Psoas muscle (tissue), 8 donors: Measurements from ENCODE around the gene PDSS1. TPM values are rescaled to one million over a fixed set of nuclear protein-coding genes. Genes with fewer than 3 reads are reported as not detected.
"Not testable (repeated sequence)": the region's sequence is repeated elsewhere in the genome, so short reads cannot be mapped to it uniquely, and the experiment has no call there.

ENCODE experiments used
- ATAC-seq, 4 donors: fragments of 200-7000 bp; cut with Tn5 transposase; one replicate each; pipeline ENCODE4 v1.9.1; 2020; ENCODE audit warnings: moderate library complexity in 3 of 4, mild to moderate bottlenecking in 2 of 4
- DNase-seq, 2 donors: peaks; one replicate each; pipeline ENCODE4 v3.0.0-alpha.2; 2020
- H3K27ac ChIP-seq: fragments of 200-600 bp; one replicate; pipeline ENCODE4 v1.8.0; 2022
- H3K27me3 ChIP-seq, 3 donors: fragments of 200-600 bp in 1 of 3; one replicate each; pipeline versions ENCODE4 v1.6.1 to v1.8.0; 2013 to 2022; ENCODE audit warnings: low read length in 2 of 3, mild to moderate bottlenecking in 2 of 3, moderate library complexity in 1 of 3; ENCODE audit not compliant: insufficient read depth in 3 of 3
- H3K36me3 ChIP-seq, 2 donors: fragments of 200-600 bp in 1 of 2; one replicate each; pipeline versions ENCODE4 v1.6.1 to v1.8.0; 2013 to 2022; ENCODE audit warnings: low read depth in 1 of 2, mild to moderate bottlenecking in 1 of 2, moderate library complexity in 1 of 2; ENCODE audit not compliant: insufficient read depth in 1 of 2
- H3K4me1 ChIP-seq: fragments of 200-600 bp; one replicate; pipeline ENCODE4 v1.8.0; 2022
- H3K4me3 ChIP-seq: fragments of 200-600 bp; one replicate; pipeline ENCODE4 v1.8.0; 2022; ENCODE audit warnings: mild to moderate bottlenecking
- H3K9me3 ChIP-seq: fragments of 200-600 bp; one replicate; pipeline ENCODE4 v1.8.0; 2022
- WGBS, 3 donors: extraction: QIAGEN DNeasy Blood & Tissue Kit; methylation state at CpG; one replicate each; pipeline versions ENCODE4 v1.1.6 to v1.1.7; 2013; 5-methylcytosine and 5-hydroxymethylcytosine counted together
- intact Hi-C, 2 donors: fragments of 100-400 bp; cut with DNase I; formaldehyde crosslinking; loops; one replicate each; pipeline versions ENCODE4 v1.11.0 to v1.14.2; 2022
- polyA plus RNA-seq, 3 donors: library from polyadenylated mRNA; stranded (reverse); fragments of 200-250 nt; gene quantifications; one replicate each; pipeline ENCODE4 v1.2.3, GENCODE V29; 2013
- total RNA-seq, 4 donors: library from RNA; stranded (reverse); fragmentation: NEBNext Ultra II Directional in 2 of 4; extraction: Animal tissue kit (Norgen Biotek cat#: 25700) in 2 of 4; gene quantifications; one replicate each; pipeline versions ENCODE4 v1.2.1 to v1.2.4, GENCODE V29; 2021 to 2023
- TF ChIP-seq, protein P1 (sequence below): fragments of 200-600 bp; IDR thresholded peaks from one replicate; pipeline ENCODE4 v1.8.0; 2022; ENCODE audit warnings: antibody characterized with exemption
- donor health status: healthy with polysubstance abuse.
- donor health status: DM: no; HTN: no; CAD: no; lungs with moderate emphysema.
- donor health status: Bipolar disorder and iron deficiency.
- donor health status: healthy.
- donor health status: DM: yes; HTN: yes; CAD: no.
- donor health status: DM: no; HTN: no; CAD: no.
- donor health status: DM: no; HTN: no; CAD: no.
- donor health status: DM: yes; HTN: yes; CAD: no.

The PDSS1 gene
- total and polyA plus RNA-seq, 7 donors, result 4.3 to 51.9 (median 13.4) TPM

- DNase-seq, result no peak
- Histone ChIP-seq H3K4me1 (no peaks in the 10 kb centered on the region), H3K36me3 (no peaks in the 10 kb centered on the region), H3K4me3 (no peak overlapping the region), H3K9me3 (no peaks in the 10 kb centered on the region), H3K27me3 (peaks cover 0 to 2% (median 0%) of the 10 kb centered on the region in 3 donors), H3K27ac (no peak overlapping the region)
- intact Hi-C loops, result no loop called here
- WGBS, 3 donors, result 86 to 89% (median 89%) methylated on average over 3 of the region's 3 CpGs
- no peak for ATAC-seq
- TF ChIP-seq, protein P1, sequence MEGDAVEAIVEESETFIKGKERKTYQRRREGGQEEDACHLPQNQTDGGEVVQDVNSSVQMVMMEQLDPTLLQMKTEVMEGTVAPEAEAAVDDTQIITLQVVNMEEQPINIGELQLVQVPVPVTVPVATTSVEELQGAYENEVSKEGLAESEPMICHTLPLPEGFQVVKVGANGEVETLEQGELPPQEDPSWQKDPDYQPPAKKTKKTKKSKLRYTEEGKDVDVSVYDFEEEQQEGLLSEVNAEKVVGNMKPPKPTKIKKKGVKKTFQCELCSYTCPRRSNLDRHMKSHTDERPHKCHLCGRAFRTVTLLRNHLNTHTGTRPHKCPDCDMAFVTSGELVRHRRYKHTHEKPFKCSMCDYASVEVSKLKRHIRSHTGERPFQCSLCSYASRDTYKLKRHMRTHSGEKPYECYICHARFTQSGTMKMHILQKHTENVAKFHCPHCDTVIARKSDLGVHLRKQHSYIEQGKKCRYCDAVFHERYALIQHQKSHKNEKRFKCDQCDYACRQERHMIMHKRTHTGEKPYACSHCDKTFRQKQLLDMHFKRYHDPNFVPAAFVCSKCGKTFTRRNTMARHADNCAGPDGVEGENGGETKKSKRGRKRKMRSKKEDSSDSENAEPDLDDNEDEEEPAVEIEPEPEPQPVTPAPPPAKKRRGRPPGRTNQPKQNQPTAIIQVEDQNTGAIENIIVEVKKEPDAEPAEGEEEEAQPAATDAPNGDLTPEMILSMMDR, result no peak
Measured at GRCh38 chr10:26685441-26685840, 12.1 kb upstream of the PDSS1 start.

DNA sequence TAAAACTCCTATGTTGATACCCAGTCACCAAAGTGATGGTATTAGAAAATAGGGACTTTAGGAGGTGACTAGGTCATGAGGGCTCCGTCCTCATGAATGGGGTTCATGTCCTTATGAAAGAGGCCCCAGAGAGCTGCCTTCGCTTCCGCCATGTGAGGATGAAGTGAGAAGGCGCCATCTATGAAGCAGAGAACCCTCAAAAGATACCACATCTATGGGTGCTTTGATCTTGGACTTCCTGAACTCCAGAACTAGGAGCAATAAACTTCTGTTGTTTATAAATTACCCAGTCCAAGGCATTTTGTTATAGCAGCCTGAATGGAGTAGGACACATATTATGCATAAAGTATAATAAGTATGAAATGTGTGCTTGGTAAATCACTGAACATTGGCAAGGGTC lies 8.1 kb upstream of the PDSS1 start:
- Histone ChIP-seq H3K4me3 (no peak overlapping the region), H3K9me3 (no peaks in the 10 kb centered on the region), H3K36me3 (no peaks in the 10 kb centered on the region), H3K27me3 (peaks cover 0 to 2% (median 0%) of the 10 kb centered on the region in 3 donors), H3K27ac (no peak overlapping the region), H3K4me1 (no peaks in the 10 kb centered on the region)
- intact Hi-C loops, result no loop called here
- 88 to 92% (median 89%) methylated on average over 4 of the region's 4 CpGs for WGBS, 3 donors
- DNase-seq, result no peak
- TF ChIP-seq, protein P1, result no peak
- ATAC-seq, result no peak

GRCh38 chr10:26690731-26691475 lies 6.6 kb upstream of the PDSS1 start:
- H3K27me3 ChIP-seq, result peaks cover 0 to 2% (median 0%) of the 10 kb centered on the region in 3 donors
- ATAC-seq, result no peak
- no peak overlapping the region for H3K27ac ChIP-seq
- no peak for DNase-seq
- WGBS, 3 donors, result 43 to 60% (median 59%) methylated on average over 6 of the region's 6 CpGs
- TF ChIP-seq, protein P1, result no peak
- no peaks in the 10 kb centered on the region for H3K4me1 ChIP-seq
- H3K36me3 ChIP-seq, result no peaks in the 10 kb centered on the region
- intact Hi-C loops, result no loop called here
- no peaks in the 10 kb centered on the region for H3K9me3 ChIP-seq
- no peak overlapping the region for H3K4me3 ChIP-seq

DNA sequence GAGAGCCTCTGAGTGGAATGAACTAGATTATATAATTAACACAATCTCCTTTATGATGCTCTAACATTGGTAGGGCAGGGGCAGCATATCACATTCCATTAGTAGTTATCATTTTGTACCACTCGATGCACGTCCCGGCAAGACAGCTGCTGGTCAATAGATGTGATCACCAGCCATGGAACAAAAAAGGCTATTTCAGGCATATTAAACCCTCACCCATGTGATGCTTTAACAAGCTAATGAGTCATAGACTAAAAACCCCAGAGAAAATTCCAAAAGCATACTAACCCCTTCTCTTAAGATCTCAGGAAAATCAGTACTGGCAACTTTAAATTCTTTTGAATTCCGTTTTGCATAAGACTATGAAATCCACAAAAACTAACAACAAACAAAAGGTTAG lies 3.0 kb upstream of the PDSS1 start:
- DNase-seq, H3K4me3 ChIP-seq, H3K27me3 ChIP-seq, H3K27ac ChIP-seq, H3K9me3 ChIP-seq, H3K36me3 ChIP-seq, intact Hi-C loops, ATAC-seq: not testable (repeated sequence)
- 70 to 86% (median 75%) methylated on average over 4 of the region's 4 CpGs for WGBS, 3 donors
- H3K4me1 ChIP-seq, result peaks cover 14% of the 10 kb centered on the region

DNA sequence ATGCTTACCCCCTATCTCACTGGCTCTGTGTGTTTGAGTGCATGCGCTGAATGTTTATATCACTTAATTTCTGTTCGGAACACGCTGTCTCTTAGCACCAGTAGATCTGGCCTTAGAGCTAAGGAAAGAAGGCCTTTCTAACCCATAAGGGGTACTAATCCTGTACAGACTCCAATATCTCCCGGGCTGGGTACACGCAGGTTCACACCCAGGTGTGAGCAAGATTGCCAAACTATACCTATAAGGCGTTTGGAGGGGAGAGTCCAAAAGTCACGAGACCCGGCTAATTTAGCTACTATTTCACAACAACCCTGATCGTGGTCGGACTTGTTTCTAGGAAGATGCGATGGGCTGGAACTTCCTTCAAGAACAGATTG lies 727 bp upstream of the PDSS1 start:
- TF ChIP-seq, protein P1, result no peak
- Histone ChIP-seq H3K9me3 (no peaks in the 10 kb centered on the region), H3K36me3 (no peaks in the 10 kb centered on the region), H3K27ac (peak overlapping the region; percentile 90), H3K27me3 (no peaks in the 10 kb centered on the region), H3K4me1 (peaks cover 14% of the 10 kb centered on the region), H3K4me3 (peak overlapping the region; percentile 100)
- intact Hi-C loops, result loop anchor here in 1 of 2 donors (5.0 kb wide), 1 partner anchor 166 kb away; the partner anchor contains the start of gene ABI1
- DNase-seq (no peak), ATAC-seq (peak in 1 of 4 donors; percentile 12)
- 25 to 26% (median 25%) methylated on average over 11 of the region's 11 CpGs for WGBS, 3 donors
